ENCODE data around the gene SEC14L2. TPM values are rescaled to one million over a fixed set of nuclear protein-coding genes. Genes with fewer than 3 reads are reported as not detected.

The SEC14L2 gene
- total RNA-seq, 4 donors from 2014 or later: 3.0 to 8.8 (median 5.0) TPM

- no peak for ATAC-seq (ENCODE audit: low FRiP score)
- no peak for DNase-seq (ENCODE audit: low spot score)
- TF ChIP-seq, protein P1, sequence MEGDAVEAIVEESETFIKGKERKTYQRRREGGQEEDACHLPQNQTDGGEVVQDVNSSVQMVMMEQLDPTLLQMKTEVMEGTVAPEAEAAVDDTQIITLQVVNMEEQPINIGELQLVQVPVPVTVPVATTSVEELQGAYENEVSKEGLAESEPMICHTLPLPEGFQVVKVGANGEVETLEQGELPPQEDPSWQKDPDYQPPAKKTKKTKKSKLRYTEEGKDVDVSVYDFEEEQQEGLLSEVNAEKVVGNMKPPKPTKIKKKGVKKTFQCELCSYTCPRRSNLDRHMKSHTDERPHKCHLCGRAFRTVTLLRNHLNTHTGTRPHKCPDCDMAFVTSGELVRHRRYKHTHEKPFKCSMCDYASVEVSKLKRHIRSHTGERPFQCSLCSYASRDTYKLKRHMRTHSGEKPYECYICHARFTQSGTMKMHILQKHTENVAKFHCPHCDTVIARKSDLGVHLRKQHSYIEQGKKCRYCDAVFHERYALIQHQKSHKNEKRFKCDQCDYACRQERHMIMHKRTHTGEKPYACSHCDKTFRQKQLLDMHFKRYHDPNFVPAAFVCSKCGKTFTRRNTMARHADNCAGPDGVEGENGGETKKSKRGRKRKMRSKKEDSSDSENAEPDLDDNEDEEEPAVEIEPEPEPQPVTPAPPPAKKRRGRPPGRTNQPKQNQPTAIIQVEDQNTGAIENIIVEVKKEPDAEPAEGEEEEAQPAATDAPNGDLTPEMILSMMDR (IDR thresholded peaks at IDR 0.05): no peak
Measured at GRCh38 chr22:30385942-30386341, 10.9 kb upstream of the SEC14L2 start.

DNA sequence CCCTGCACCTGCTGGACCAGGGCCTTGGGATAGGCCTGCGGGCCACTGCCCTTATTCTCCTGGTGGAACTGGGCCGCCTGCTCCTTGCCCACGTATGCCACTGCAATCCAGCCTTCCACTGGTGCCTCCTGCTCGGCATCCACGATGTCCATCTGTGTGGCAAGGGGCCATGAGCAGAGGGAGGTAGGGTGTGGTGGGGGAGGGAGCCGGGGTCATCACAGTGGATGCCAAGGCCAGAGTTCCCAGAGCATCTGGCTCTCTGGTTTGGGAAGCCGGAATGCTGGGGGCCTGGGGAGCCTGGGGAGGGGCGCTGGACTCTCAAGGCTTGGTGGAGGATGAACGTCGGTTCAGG is 10.2 kb upstream of the SEC14L2 start:
- DNase-seq (ENCODE audit: low spot score) (no peak), ATAC-seq (ENCODE audit: low FRiP score) (no peak)
- TF ChIP-seq, protein P1 (IDR thresholded peaks at IDR 0.05): no peak

DNA sequence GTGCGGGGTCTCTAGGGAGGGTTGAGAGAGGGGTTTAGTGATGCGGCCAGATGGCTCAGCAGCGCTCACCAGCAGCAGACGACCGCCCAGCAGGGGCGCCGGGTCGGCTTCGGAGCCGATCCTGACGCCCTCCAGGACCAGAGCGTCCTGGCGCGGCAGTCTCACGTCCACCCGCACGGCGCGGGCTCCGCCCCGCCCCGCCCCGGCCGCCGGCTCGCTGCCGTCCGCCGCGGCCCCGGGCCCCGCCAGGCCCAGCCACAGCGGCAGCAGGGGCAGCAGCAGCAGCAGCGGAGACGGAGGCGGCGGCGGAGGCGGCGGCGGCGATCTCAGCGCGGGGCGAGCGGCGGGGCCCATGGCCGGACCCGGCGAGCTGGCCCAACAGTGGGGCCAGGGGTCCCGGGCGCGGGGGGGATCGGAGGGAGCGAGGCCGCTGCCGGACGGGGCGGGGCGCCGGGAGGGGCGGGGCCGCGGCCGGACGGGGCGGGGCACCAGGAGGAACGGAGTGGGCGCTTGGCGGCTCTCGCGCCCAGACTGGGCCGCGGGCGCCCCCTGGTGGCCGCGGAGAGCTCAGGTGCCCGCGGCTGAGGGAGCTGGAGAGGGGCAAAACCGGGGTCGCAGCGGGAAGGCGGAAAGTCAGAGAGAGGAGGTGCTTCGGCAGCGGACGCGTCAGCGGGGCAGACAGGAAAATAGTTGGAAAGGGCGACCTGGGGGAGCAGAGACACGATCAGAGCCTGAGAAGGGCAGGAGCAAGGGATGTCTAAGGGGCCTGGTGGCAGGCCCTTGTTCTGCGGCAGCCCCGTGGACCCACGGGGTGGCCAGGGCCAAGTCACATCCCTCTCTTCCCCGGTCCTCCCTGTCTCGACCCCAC is 9.6 kb upstream of the SEC14L2 start, which contains the start of gene RNF215:
Gene RNF215 (minus strand): TSS at position 452 of the 868 bp plus-strand sequence. CDS start 98 bp downstream, at position 354.
- TF ChIP-seq, protein P1 (IDR thresholded peaks at IDR 0.05): peak in 2 of 3 donors; percentile 86 to 91
- ATAC-seq (ENCODE audit: low FRiP score) (peak; percentile 96), DNase-seq (ENCODE audit: low spot score) (peak; percentile 35)

DNA sequence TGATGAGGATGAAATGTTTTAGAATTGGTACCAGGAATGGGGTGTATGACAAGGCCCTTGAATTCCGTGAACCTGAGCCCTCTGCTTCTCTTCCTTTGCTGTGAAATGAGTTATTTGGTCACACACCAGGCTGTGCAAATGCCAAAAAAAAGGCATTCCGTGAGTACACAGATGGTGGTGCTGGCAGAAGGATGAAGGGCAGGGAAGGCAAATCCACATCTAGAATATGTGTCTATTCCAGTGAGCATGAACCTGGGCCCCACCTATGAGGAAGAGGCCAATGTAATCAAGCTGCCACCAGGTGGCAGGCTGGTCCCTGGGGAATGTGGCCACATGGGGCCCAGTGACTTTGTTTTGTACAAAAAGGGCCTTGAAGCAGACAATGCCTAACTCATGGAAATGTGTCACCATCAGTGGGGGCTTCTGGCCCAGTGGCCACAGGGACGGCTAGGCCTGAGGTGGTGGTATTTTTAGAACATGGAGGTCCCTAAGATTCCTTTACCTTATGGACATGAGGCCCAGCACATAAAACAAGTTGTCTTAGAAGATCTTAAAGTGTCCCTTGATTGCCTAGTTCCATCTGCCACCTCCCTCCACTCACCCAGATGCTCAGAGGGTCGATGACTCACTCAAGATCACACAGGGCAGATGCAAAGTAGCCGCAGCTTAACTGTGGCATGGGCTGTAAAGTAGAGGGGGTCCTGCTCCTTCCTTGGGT is 5.7 kb upstream of the SEC14L2 start:
- TF ChIP-seq, protein P1 (IDR thresholded peaks at IDR 0.05): peak in 1 of 3 donors; percentile 47
- DNase-seq (ENCODE audit: low spot score): peak; percentile 42
- ATAC-seq (ENCODE audit: low FRiP score): no peak

- TF ChIP-seq, protein P1 (IDR thresholded peaks at IDR 0.05): no peak
- no peak for DNase-seq (ENCODE audit: low spot score)
- ATAC-seq (ENCODE audit: low FRiP score): no peak
Measured at GRCh38 chr22:30392661-30393321, 4.0 kb upstream of the SEC14L2 start.

DNA sequence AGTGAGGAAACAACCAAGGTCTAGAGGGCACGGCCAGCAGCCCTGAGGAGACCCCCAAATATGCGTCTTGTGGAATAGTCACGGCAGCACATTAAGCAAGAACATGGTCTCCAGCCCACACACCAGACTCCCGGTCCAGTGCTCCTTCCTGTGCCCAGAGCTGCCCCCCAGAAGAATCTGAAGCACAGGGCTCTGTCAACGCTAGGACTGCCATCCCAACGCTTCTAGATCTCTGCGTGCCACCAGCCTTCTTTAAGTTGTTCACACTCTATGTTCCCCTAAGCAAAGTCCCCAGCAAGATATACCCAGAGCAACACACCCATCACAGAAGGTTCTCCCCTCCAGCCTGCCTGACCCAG is 3.5 kb upstream of the SEC14L2 start:
- DNase-seq (ENCODE audit: low spot score) (no peak), ATAC-seq (ENCODE audit: low FRiP score) (no peak)
- TF ChIP-seq, protein P1 (IDR thresholded peaks at IDR 0.05): no peak

Measured in omental fat pad (tissue), 4 donors.